Fibroblast of villous mesenchyme (primary cell): Measurements from ENCODE around the gene MAMDC2. TPM values are rescaled to one million over a fixed set of nuclear protein-coding genes. Genes with fewer than 3 reads are reported as not detected.

ENCODE experiments used
- DNase-seq: peaks from one replicate; pipeline ENCODE4 v3.0.0-alpha.2; 2010; ENCODE audit warnings: low read depth
- H3K4me3 ChIP-seq: 2 replicates; pipeline ENCODE4 v1.5.1; 2011; ENCODE audit warnings: low read depth, mild to moderate bottlenecking, low read length
- total RNA-seq: library from RNA; depleted of rRNA; stranded (reverse); fragments of >200 nt; gene quantifications from 2 replicates; pipeline ENCODE4 v1.2.3, GENCODE V29; 2012
- TF ChIP-seq, protein P1 (sequence below): IDR thresholded peaks from 2 replicates; pipeline ENCODE4 v1.5.1; 2012; ENCODE audit warnings: low read depth, mild to moderate bottlenecking, low read length; ENCODE audit not compliant: insufficient read depth

The MAMDC2 gene
- total RNA-seq, 1 donor, result 22.9 TPM

DNA sequence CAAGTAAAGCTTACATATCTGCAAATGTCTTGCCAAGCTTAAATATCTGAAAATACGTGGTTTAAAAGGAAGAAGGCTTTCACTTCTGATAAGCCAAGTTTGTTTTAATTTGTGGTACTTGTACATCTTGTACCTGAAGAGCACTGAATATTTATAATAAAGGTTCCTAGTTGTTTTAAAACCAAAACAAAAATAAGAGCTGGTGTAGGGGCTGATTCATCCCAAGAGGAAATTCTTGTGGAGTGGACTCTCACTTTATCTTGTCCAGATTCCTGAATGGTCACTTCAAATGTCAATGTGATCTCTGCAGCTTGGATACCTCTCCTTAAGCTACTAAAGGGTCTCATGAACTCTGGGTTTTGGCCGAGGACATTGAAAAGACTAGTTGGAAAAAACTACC, 29.5 kb downstream of the MAMDC2 start:
- DNase-seq, result peak; percentile 33

DNA sequence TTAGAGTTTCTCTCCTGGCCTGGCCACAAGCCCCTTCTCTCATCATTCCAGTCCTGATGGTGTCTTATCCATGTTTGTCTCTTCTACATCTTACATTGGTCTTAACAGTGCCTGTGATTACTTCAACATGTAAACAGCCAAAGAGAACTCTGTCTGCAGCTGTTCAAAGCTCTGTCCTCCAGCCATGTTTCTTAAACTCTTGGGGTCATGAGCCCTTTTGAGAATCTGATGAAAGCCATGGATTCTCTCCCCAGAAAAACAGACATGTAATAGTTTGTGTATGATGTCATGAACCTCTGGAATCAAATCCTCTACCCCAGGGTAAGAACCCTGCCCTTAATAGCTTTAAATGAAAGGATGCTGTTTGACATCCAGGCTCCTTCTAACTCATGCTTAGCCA, 30.1 kb downstream of the MAMDC2 start:
- H3K4me3 ChIP-seq, result no peak overlapping the region
- DNase-seq, result peak; percentile 42
- TF ChIP-seq, protein P1, sequence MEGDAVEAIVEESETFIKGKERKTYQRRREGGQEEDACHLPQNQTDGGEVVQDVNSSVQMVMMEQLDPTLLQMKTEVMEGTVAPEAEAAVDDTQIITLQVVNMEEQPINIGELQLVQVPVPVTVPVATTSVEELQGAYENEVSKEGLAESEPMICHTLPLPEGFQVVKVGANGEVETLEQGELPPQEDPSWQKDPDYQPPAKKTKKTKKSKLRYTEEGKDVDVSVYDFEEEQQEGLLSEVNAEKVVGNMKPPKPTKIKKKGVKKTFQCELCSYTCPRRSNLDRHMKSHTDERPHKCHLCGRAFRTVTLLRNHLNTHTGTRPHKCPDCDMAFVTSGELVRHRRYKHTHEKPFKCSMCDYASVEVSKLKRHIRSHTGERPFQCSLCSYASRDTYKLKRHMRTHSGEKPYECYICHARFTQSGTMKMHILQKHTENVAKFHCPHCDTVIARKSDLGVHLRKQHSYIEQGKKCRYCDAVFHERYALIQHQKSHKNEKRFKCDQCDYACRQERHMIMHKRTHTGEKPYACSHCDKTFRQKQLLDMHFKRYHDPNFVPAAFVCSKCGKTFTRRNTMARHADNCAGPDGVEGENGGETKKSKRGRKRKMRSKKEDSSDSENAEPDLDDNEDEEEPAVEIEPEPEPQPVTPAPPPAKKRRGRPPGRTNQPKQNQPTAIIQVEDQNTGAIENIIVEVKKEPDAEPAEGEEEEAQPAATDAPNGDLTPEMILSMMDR, result no peak

More for the DNA sequence above, 29.5 kb downstream of the MAMDC2 start:
- TF ChIP-seq, protein P1, result no peak
- H3K4me3 ChIP-seq, result no peak overlapping the region

DNA sequence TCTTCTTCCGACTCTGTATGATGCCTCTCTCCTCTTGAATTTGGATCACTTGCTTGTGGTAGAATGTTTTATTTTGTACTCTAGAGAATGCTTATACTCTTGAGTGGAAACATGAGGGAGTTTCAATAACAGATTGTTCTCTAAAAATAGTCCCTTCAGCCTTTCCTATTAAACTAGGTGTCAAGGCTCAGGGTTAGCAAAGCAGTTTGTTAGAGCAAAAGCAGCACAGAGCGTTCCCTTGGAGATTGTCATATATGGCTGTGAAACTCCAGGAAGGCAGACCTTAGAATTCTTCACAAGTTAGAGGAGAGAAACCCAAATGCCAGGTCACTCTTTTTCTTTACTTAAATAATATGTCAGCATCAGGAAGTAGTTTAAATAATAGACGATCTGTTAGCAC, 33.0 kb downstream of the MAMDC2 start:
- H3K4me3 ChIP-seq, result no peak overlapping the region
- peak; percentile 39 for DNase-seq
- TF ChIP-seq, protein P1, result no peak

DNA sequence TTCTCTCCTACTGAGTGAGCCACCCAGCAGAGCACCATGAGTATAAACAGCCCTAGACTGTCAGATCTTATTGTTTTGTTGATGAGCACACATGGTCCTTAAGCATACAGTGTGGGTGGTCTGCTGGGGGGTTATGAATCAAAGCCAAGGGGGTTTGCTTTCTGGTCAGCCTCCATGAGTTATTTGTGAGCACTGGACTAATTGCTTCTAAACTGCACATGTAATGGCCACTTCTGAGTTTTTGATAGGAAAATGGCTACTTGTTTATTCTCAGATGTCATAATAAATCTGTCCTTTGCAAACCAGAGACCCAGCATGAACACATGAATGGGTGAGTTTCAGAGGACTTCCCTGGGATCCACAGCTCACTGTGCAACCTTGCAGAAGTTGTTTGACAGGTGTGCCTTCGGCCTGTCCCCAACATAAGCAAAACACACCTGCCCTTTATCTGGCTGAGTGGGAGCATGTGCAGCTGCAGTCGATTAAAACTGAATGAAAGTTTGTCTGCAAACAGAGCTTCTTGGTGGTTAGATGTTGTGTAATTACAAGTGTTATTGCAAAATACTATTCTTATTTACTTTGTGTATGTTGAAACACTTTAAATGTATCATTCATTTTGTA, 35.9 kb downstream of the MAMDC2 start:
- TF ChIP-seq, protein P1, result no peak
- DNase-seq, result peak; percentile 83
- H3K4me3 ChIP-seq, result no peak overlapping the region

DNA sequence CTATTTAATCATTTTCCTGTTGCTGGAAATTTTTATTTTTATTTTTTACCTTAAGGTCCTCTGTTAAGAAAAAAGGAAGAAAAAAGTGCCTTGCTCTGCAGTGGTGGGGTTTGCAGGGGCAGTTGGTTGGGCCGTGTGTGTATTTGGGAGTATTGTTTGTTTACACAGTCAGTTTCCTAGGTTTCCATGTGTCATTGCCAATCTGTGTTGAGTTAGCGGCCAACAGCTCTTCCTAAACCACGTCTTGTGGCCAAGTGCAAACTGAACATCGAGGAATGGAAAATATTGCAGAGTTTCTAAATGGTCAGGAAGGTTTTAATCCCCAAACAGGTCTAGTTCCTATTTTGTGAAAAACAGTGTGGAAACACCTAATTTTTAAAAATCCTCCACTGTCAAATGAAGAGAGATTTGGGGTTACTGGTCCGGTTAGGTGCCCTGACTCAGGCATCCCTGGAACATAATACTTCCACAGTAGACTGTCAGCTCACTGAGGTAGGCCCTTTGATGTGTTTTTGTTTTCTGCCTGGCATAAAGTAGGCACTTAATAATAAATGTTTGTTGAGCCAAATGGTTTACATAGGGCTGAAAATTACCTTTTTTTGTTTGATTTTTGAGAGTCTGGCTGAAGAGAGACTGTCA, 37.0 kb downstream of the MAMDC2 start:
- peak; percentile 50 for DNase-seq
- no peak overlapping the region for H3K4me3 ChIP-seq
- TF ChIP-seq, protein P1, result no peak

DNA sequence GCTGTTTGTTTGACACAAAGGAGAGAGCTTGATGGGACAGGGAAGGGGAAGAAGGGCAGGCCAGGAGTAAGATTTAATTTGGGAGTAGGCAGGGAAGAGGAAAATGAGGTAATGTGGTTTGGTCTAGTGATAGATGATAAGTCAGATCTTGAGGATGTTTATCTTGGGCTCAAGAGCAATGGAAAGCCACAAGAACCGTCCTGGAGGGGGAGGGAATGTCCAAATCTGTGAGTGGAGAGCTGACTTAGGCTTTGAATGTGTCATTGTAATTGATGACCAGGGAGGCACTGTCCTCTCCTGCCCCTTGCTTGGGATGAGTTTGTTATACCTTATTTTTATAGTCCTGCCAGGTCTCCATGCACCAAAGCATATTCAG, 37.5 kb downstream of the MAMDC2 start:
- DNase-seq, result peak; percentile 66
- TF ChIP-seq, protein P1, result no peak
- H3K4me3 ChIP-seq, result no peak overlapping the region
